Suprapubic skin (tissue), 3 donors: ENCODE measurements around the gene BFSP1.

Source experiments
- CTCF ChIP-seq, 2 donors: fragments of 200-600 bp in 1 of 2; fragments of 450-650 bp in 1 of 2; sonication (generic) in 1 of 2; IDR thresholded peaks; one replicate each; pipeline ENCODE4 v1.5.1; 2016 to 2019; ENCODE audit warnings: antibody characterized with exemption in 2 of 2, mild to moderate bottlenecking in 1 of 2, moderate library complexity in 1 of 2
- EP300 ChIP-seq: sonication (generic); formaldehyde crosslinking; IDR thresholded peaks from one replicate; pipeline ENCODE4 v1.6.1; 2017; ENCODE audit warnings: antibody characterized with exemption
- POLR2A ChIP-seq, 2 donors: fragments of 450-650 bp; IDR thresholded peaks; one replicate each; pipeline ENCODE4 v1.6.1; 2017; ENCODE audit warnings: antibody characterized with exemption in 2 of 2, mild to moderate bottlenecking in 2 of 2, moderate library complexity in 2 of 2

- TF ChIP-seq CTCF (IDR thresholded peaks at IDR 0.05) (no peak), POLR2A (IDR thresholded peaks at IDR 0.05) (no peak), EP300 (no peak)
Observed at GRCh38 chr20:17501701-17502100, 29.5 kb downstream of the BFSP1 start.
